HCEC 1CT (cell line): ENCODE results near the gene EGFL7.
A peak's percentile ranks its signal among the peaks of the same experiment; 100 is the strongest.
"Not testable (repeated sequence)": the region's sequence is repeated elsewhere in the genome, so short reads cannot be mapped to it uniquely, and the experiment has no call there.

ENCODE experiments used
- DNase-seq: peaks from one replicate; pipeline ENCODE4 v3.0.0-alpha.2; 2017

Gene EGFL7

GRCh38 chr9:136704741-136705140 lies 42.0 kb downstream of the EGFL7 start:
- not testable (repeated sequence) for DNase-seq

- no peak for DNase-seq
Measured at GRCh38 chr9:136705564-136705963, 42.8 kb downstream of the EGFL7 start.

- DNase-seq = no peak
Measured at GRCh38 chr9:136707011-136707410, 44.3 kb downstream of the EGFL7 start.

- DNase-seq = no peak
Measured at GRCh38 chr9:136707849-136708517, 45.3 kb downstream of the EGFL7 start.

- DNase-seq = no peak
Measured at GRCh38 chr9:136709454-136710109, 46.9 kb downstream of the EGFL7 start.

GRCh38 chr9:136710543-136710942 lies 47.8 kb downstream of the EGFL7 start:
- no peak for DNase-seq

- DNase-seq = peak; percentile 50
Measured at GRCh38 chr9:136711219-136711648, 48.5 kb downstream of the EGFL7 start.

GRCh38 chr9:136711751-136712689 lies 49.3 kb downstream of the EGFL7 start, which contains the start of gene DIPK1B:
Gene DIPK1B (plus strand): TSS chr9:136712572. CDS start chr9:136712666, 94 bp downstream.
- no peak for DNase-seq

GRCh38 chr9:136712690-136713544 lies 50.2 kb downstream of the EGFL7 start:
- DNase-seq = no peak

GRCh38 chr9:136713550-136713949 lies 50.8 kb downstream of the EGFL7 start:
- no peak for DNase-seq

GRCh38 chr9:136714096-136714892 lies 51.6 kb downstream of the EGFL7 start:
- DNase-seq = no peak

- DNase-seq = no peak
Measured at GRCh38 chr9:136714893-136715274, 52.2 kb downstream of the EGFL7 start.

GRCh38 chr9:136717399-136717798 lies 54.7 kb downstream of the EGFL7 start:
- no peak for DNase-seq

- no peak for DNase-seq
Measured at GRCh38 chr9:136718345-136719194, 55.9 kb downstream of the EGFL7 start.

- DNase-seq = no peak
Measured at GRCh38 chr9:136719195-136719880, 56.6 kb downstream of the EGFL7 start.

- DNase-seq = peak; percentile 9
Measured at GRCh38 chr9:136720251-136720897, 57.7 kb downstream of the EGFL7 start.

- DNase-seq = no peak
Measured at GRCh38 chr9:136720898-136721338, 58.2 kb downstream of the EGFL7 start.

GRCh38 chr9:136721339-136722092 lies 58.8 kb downstream of the EGFL7 start:
- DNase-seq = peak; percentile 74
